OCI-LY3 (cell line): ENCODE measurements around the gene SLC24A4.

Experiments
- H2AFZ ChIP-seq: fragments of 200-600, 300-600 bp; shearing (Covaris generic); 2 replicates; pipeline ENCODE4 v1.6.0; 2014; ENCODE audit warnings: antibody characterized with exemption, low read depth, low read length
- H3K27ac ChIP-seq: fragments of 200-600, 300-600 bp; sonication (generic); 2 replicates; pipeline ENCODE4 v1.5.1; 2014; ENCODE audit warnings: mild to moderate bottlenecking, low read length, moderate library complexity, mixed read lengths
- H3K27me3 ChIP-seq: fragments of 200-600, 300-600 bp; sonication (generic); 2 replicates; pipeline ENCODE4 v1.6.1; 2014; ENCODE audit warnings: low read depth, low read length, mixed read lengths
- H3K36me3 ChIP-seq: fragments of 200-600, 300-600 bp; sonication (generic); replicated peaks from 2 replicates; pipeline ENCODE3; 2014; ENCODE audit warnings: low read depth, low read length, mixed read lengths
- H3K4me1 ChIP-seq: fragments of 300-600, 200-600 bp; sonication (generic); 2 replicates; pipeline ENCODE4 v1.6.1; 2014; ENCODE audit warnings: low read length, mixed read lengths
- H3K4me2 ChIP-seq: fragments of 200-600, 300-600 bp; sonication (generic); 2 replicates; pipeline ENCODE4 v1.6.1; 2014; ENCODE audit warnings: low read length, mixed read lengths
- H3K4me3 ChIP-seq: fragments of 300-600, 200-600 bp; sonication (generic); 2 replicates; pipeline ENCODE4 v1.5.1; 2014; ENCODE audit warnings: antibody characterized with exemption, mild to moderate bottlenecking, low read length, moderate library complexity
- H3K79me2 ChIP-seq: fragments of 300-600, 200-600 bp; shearing (Covaris generic); 2 replicates; pipeline ENCODE4 v1.6.1; 2014; ENCODE audit warnings: mild to moderate bottlenecking, low read length, mixed read lengths
- H3K9ac ChIP-seq: fragments of 300-600, 200-600 bp; shearing (Covaris generic); 2 replicates; pipeline ENCODE4 v1.6.0; 2014; ENCODE audit warnings: mild to moderate bottlenecking, low read length, moderate library complexity
- H3K9me3 ChIP-seq: fragments of 200-600, 300-600 bp; shearing (Covaris generic); 2 replicates; pipeline ENCODE4 v1.6.1; 2014; ENCODE audit warnings: low read length, mixed read lengths; ENCODE audit not compliant: insufficient read depth
- H4K20me1 ChIP-seq: fragments of 200-600, 300-600 bp; sonication (generic); 2 replicates; pipeline ENCODE4 v1.6.1; 2016; ENCODE audit warnings: low read length, mixed read lengths; ENCODE audit not compliant: insufficient read depth
- CTCF ChIP-seq: fragments of 200-600, 300-600 bp; sonication (generic); IDR thresholded peaks from 2 replicates; pipeline ENCODE4 v1.5.1; 2014; ENCODE audit warnings: antibody characterized with exemption, low read length, low read depth
- EZH2phosphoT487 ChIP-seq: fragments of 200-600 bp; shearing (Covaris generic); IDR thresholded peaks from 2 replicates; pipeline ENCODE4 v1.6.1; 2018; ENCODE audit warnings: antibody characterized with exemption, mixed run types, low read depth

SLC24A4 gene

GRCh38 chr14:92276074-92276473 lies 46.9 kb upstream of the SLC24A4 start:
- no peak for TF ChIP-seq EZH2phosphoT487
- TF ChIP-seq CTCF: no peak
- H3K27ac ChIP-seq: no peak overlapping the region
- no peaks in the 10 kb centered on the region for H3K79me2 ChIP-seq
- no peak overlapping the region for H3K4me3 ChIP-seq
- no peak overlapping the region for H2AFZ ChIP-seq
- H3K4me1 ChIP-seq: peaks cover 10% of the 10 kb centered on the region
- H3K27me3 ChIP-seq: peaks cover 12% of the 10 kb centered on the region
- no peaks in the 10 kb centered on the region for H3K9me3 ChIP-seq
- H3K9ac ChIP-seq: no peak overlapping the region
- H4K20me1 ChIP-seq: no peaks in the 10 kb centered on the region
- no peaks in the 10 kb centered on the region for H3K36me3 ChIP-seq
- no peak overlapping the region for H3K4me2 ChIP-seq

- Histone ChIP-seq H3K36me3 (no peaks in the 10 kb centered on the region), H3K9ac (no peak overlapping the region), H3K27ac (no peak overlapping the region), H3K4me2 (no peak overlapping the region), H3K4me1 (peaks cover 10% of the 10 kb centered on the region), H3K27me3 (peaks cover 12% of the 10 kb centered on the region), H2AFZ (no peak overlapping the region), H4K20me1 (no peaks in the 10 kb centered on the region), H3K4me3 (no peak overlapping the region), H3K9me3 (no peaks in the 10 kb centered on the region), H3K79me2 (no peaks in the 10 kb centered on the region)
- TF ChIP-seq EZH2phosphoT487: no peak
- TF ChIP-seq CTCF: no peak
Observed at GRCh38 chr14:92277031-92277430, 45.9 kb upstream of the SLC24A4 start.

- Histone ChIP-seq H2AFZ (no peak overlapping the region), H3K4me3 (no peak overlapping the region), H3K4me1 (peaks cover 8% of the 10 kb centered on the region), H3K27me3 (peaks cover 1% of the 10 kb centered on the region; the same call in 1 of the 2 replicates), H3K27ac (no peak overlapping the region), H3K79me2 (no peaks in the 10 kb centered on the region), H3K4me2 (no peak overlapping the region), H3K9ac (no peak overlapping the region), H3K9me3 (no peaks in the 10 kb centered on the region), H3K36me3 (no peaks in the 10 kb centered on the region), H4K20me1 (no peaks in the 10 kb centered on the region)
- no peak for TF ChIP-seq EZH2phosphoT487
- no peak for TF ChIP-seq CTCF
Observed at GRCh38 chr14:92280554-92281262, 42.3 kb upstream of the SLC24A4 start.

- H3K4me2 ChIP-seq: no peak overlapping the region
- TF ChIP-seq CTCF (no peak), EZH2phosphoT487 (no peak)
- no peaks in the 10 kb centered on the region for H3K79me2 ChIP-seq
- no peak overlapping the region for H2AFZ ChIP-seq
- peaks cover 9% of the 10 kb centered on the region for H3K4me1 ChIP-seq
- H3K9ac ChIP-seq: no peak overlapping the region
- no peaks in the 10 kb centered on the region for H3K9me3 ChIP-seq
- no peaks in the 10 kb centered on the region for H4K20me1 ChIP-seq
- H3K27ac ChIP-seq: no peak overlapping the region
- no peaks in the 10 kb centered on the region for H3K36me3 ChIP-seq
- H3K27me3 ChIP-seq: no peaks in the 10 kb centered on the region
- no peak overlapping the region for H3K4me3 ChIP-seq
Observed at GRCh38 chr14:92282669-92283068, 40.3 kb upstream of the SLC24A4 start.
